NCI-H187 treated with DMSO at 0.1 percent for 48 hours (cell line): ENCODE results near the gene HMGCS2.
"Not testable (repeated sequence)": the region's sequence is repeated elsewhere in the genome, so short reads cannot be mapped to it uniquely, and the experiment has no call there.

Source experiments
- DNase-seq: peaks from one replicate; lab custom pipeline; 2025; lab: John Stamatoyannopoulos, UW

The HMGCS2 gene

GRCh38 chr1:119731060-119731459 is 37.6 kb downstream of the HMGCS2 start:
- no peak for DNase-seq

DNA sequence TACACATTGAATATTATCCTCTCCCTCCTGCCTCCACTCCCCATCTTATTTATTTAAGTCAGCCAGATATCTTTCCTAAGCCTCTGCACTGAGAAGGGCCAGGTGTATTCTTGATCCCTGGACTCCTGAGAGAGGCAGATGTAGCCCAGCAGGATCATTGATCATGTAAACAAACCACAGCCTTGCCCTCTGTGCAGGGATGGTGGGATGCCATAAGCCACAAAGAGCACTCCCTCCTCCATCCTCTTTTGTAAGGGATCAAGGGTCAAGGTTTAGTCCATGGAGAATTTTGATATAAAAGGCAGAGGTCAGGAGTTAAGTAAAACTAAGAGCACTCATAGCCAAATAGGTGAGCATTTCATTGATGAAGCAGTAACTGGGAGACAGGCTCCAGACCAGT is 39.7 kb downstream of the HMGCS2 start:
- DNase-seq = no peak

- no peak for DNase-seq
Observed at GRCh38 chr1:119727991-119728390, 40.7 kb downstream of the HMGCS2 start.

GRCh38 chr1:119725626-119726025 is 43.1 kb downstream of the HMGCS2 start:
- DNase-seq = no peak

DNA sequence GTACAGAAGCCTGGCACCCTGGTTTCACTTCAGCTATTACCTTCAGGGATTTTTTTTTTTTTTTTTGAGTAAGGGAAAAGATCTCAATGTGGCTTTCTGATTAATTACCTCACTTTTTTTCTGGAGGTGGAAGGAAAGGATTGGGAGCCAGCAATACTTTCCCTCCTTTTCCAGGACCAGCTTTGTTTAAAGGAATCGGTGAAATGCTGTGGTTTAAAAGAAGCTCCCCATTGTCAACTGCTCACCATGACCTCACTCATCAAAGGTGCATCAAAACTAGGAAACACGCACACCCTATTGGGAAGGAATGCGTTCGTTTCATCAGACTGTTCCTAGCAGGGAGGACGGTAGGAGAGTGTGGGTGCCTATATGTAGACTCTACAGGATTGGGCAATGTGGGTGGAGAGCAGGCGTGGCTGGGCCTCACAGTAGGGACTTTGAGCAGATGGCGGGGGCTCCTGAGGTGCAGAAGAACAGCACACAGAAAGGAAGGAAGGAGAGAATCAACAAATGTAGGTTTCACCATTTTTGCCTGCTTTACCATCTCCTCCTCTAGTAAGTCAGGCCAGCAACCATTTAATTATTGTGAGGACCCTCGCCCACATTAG is 44.0 kb downstream of the HMGCS2 start:
- no peak for DNase-seq

- DNase-seq = no peak
Observed at GRCh38 chr1:119721896-119722295, 46.8 kb downstream of the HMGCS2 start.

GRCh38 chr1:119720866-119721440 is 47.8 kb downstream of the HMGCS2 start:
- no peak for DNase-seq

GRCh38 chr1:119718972-119719371 is 49.7 kb downstream of the HMGCS2 start:
- DNase-seq = no peak

DNA sequence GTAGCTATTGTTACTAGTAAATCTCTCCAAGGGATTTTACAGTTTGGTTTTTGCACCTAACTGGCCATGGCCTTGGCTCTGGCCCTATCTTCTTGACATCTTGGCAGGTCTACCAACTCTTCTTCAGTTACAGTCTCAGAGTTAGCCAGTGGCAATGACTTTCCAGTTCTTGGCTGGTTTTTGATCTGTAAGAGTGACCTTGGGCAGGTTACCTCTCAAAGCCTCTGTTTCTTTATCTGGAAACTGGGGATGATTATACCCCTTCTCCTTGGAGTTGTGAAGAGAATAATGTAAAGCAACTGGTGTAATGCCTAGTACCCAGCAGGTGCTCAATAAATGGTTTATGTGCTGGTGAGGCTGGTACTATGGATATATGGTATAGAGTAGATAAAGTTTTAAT is 50.3 kb downstream of the HMGCS2 start:
- DNase-seq = no peak

- no peak for DNase-seq
Observed at GRCh38 chr1:119715542-119715941, 53.2 kb downstream of the HMGCS2 start.

DNA sequence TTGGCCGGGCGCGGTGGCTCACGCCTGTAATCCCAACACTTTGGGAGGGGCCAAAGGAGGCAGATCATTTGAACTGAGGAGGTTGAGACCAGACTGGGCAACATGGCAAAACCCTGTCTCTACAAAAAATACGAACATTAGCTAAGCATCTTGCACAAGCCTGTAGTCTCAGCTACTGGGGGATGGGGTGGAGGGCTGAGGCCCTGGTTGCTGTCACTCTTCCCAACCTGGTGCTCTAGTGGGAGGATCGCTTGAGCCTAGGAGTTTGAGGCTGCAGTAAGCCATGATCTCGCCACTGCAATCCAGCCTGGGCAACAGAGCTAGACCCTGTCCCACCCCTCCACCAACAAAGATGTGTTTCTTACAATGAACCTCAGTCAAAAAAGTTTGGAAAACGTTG is 54.1 kb downstream of the HMGCS2 start:
- no peak for DNase-seq

DNA sequence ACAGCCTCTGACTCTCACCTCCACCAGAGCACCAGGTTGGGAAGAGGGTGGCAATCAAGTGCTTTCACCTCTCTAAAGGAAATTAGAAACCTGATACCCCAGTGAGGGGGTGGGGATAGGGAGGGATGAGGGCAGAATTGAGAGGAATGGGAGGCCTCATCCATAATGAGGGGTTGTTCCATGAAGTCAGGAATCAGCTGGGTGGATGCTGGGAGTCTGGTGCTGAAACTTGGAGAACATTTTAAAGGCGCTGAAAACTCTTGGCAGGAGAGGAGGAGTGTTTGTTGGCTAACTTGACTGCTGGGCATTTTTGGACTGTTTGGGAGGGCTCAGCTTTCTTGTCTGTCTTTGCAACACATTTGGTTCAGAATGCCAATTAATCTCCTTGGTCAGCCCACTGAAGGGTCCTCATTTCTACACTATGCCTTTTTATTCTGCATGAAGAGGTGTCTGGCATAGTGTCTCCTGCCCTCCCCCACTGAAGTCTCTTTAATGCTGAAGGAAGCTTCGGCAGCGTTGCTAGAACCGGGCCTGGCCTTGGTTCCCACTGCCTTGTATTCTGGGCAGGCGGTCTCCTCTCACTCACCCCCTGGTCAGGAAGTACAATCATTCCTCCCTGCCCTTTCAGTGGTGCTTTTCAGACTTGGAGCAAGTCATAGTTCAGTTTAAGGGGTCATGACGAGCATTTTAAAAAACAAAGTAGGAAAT is 54.8 kb downstream of the HMGCS2 start:
- no peak for DNase-seq

- no peak for DNase-seq
Observed at GRCh38 chr1:119713039-119713748, 55.5 kb downstream of the HMGCS2 start.

GRCh38 chr1:119712342-119713038 is 56.2 kb downstream of the HMGCS2 start:
- DNase-seq = no peak

DNA sequence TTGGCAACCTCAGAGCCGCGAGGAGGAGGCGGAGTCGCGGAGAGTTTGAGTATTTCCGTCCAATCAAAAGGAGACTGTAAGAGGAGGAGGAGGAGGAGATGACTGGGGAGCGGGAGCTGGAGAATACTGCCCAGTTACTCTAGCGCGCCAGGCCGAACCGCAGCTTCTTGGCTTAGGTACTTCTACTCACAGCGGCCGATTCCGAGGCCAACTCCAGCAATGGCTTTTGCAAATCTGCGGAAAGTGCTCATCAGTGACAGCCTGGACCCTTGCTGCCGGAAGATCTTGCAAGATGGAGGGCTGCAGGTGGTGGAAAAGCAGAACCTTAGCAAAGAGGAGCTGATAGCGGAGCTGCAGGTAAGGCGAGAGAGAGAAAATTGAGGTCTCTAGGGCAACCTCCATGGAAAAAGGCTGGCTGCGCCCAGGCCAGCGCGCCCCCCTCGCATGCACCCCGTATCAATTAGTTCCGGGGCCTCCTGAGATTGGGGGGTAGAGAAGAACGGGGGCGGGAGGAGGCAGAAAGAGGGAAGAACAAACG is 56.8 kb downstream of the HMGCS2 start, which contains the start of gene PHGDH:
PHGDH (plus strand) TSS at position 131 of the 538 bp plus-strand sequence; CDS start at position 220, 89 bp downstream.
- DNase-seq = no peak

- DNase-seq = not testable (repeated sequence)
Observed at GRCh38 chr1:119711356-119711803, 57.3 kb downstream of the HMGCS2 start.

GRCh38 chr1:119706599-119706998 is 62.1 kb downstream of the HMGCS2 start:
- DNase-seq = not testable (repeated sequence)

- DNase-seq = no peak
Observed at GRCh38 chr1:119703666-119704450, 64.8 kb downstream of the HMGCS2 start.

- DNase-seq = no peak
Observed at GRCh38 chr1:119702384-119702783, 66.3 kb downstream of the HMGCS2 start.

DNA sequence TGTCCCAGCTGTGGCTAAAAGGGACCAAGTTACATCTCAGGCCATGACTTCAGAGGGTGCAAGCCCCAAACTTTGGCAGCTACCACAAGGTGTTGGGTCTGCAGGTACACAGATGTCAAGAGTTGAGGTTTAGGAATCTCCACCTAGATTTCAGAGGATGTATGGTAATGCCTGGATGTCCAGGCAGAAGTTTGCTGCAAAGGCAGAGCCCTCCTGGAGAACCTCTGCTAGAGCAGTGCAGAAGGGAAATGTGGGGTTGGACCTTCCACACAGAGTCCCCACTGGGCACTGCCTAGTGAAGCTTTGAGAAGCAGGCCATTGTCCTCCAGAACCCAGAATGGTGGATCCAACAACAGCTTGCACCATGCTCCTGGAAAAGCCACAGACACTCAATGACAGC is 67.0 kb downstream of the HMGCS2 start:
- no peak for DNase-seq

DNA sequence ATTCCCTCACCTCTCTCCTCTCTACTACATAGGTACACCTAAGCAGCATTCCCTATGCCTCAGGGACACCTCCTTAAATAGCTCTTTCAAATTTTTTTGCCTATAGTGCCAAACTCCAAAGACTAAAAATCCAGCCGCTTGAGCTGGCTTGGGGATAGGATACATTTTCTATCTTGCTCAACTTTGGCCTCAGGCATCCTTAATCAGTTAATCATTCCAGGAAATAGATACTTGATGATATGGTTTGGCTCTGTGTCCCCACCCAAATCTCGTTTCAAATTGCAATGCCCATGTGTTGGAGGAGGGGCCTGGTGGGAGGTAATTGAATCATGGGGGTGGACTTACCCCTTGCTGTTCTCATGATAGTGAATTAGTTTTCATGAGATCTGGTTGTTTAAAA is 68.4 kb downstream of the HMGCS2 start:
- no peak for DNase-seq
